H1 (cell line): Measurements from ENCODE around the gene DUSP3. TPM values are rescaled to one million over a fixed set of nuclear protein-coding genes. Genes with fewer than 3 reads are reported as not detected.

Experiments used
- RFX5 ChIP-seq: IDR thresholded peaks from 2 replicates; pipeline ENCODE4 v1.6.1; 2011; ENCODE audit warnings: low read depth, low read length, improper control_type of control experiment, borderline replicate concordance
- polyA plus RNA-seq, 7 experiments: library from polyadenylated mRNA; depleted of rRNA in 3 of 7; stranded (reverse) in 5 of 7; unstranded in 2 of 7; fragments of >200 nt in 5 of 7; fragments of 200-250 nt in 2 of 7; gene quantifications; 1 replicate in 5 of 7; 2 replicates in 1 of 7; 4 replicates in 1 of 7; pipeline versions ENCODE4 v1.2.1 to v1.2.3, GENCODE V29; 2011 to 2013; ENCODE audit warnings: missing spikeins in 2 of 7, mixed read lengths in 2 of 7
- total RNA-seq: library from RNA; stranded (reverse); fragmentation: NEBNext Ultra II Directional; extraction: Animal tissue kit (Norgen Biotek cat#: 25700); gene quantifications from 2 replicates; pipeline ENCODE4 v1.2.1, GENCODE V29; 2021

DUSP3 gene
- total and polyA plus RNA-seq, 2 of the 8 experiments (the other 6 are each of a cell fraction or from before 2014, with no cell fraction given) = 15.1 to 21.2 TPM

DNA sequence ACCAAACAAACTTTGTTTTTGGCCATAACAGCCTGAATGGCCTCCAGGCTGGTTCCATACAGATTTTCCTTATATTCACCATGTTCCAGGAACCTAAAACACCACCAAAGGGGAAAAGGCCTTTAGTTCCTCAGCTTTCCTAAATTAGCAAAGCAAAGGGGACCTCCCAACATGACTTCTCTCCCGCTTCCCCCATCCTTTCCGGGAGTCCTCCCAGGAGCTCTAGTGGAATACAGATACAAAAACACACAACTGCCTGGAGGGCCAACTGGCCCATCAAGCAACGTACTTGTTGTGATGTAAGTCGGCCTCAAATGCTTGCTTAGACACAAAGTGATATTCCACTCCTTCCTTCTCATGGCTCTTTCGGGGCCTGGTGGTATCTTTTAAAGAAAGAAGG lies 32.0 kb upstream of the DUSP3 start (continued):
- no peak for TF ChIP-seq RFX5
- TF ChIP-seq, all 59 proteins: peak for 0
